HAP-1 (cell line): ENCODE data around the gene TPRN.

Experiments used
- DNase-seq, 2 experiments: peaks; one replicate each; pipeline ENCODE4 v3.0.0-alpha.2; 2016 to 2020; ENCODE audit warnings: low spot score in 2 of 2
- H3K27me3 ChIP-seq: fragments of 250-450 bp; sonication (Bioruptor Pico); 2 replicates; pipeline ENCODE4 v1.5.1; 2020; ENCODE audit warnings: low read depth, mild to moderate bottlenecking, moderate library complexity
- H3K36me3 ChIP-seq: fragments of 250-450 bp; sonication (Bioruptor Pico); replicated peaks from 2 replicates; pipeline ENCODE4 v1.5.1; 2020; ENCODE audit warnings: mild to moderate bottlenecking
- H3K4me1 ChIP-seq: fragments of 250-450 bp; sonication (Bioruptor Pico); 2 replicates; pipeline ENCODE4 v1.5.1; 2020; ENCODE audit warnings: mild to moderate bottlenecking
- H3K4me3 ChIP-seq: fragments of 250-450 bp; sonication (Bioruptor Pico); 2 replicates; pipeline ENCODE4 v1.5.1; 2020; ENCODE audit warnings: mild to moderate bottlenecking, moderate library complexity
- H3K9me3 ChIP-seq: fragments of 250-450 bp; sonication (Bioruptor Pico); 2 replicates; pipeline ENCODE4 v1.5.1; 2020; ENCODE audit warnings: mild to moderate bottlenecking, moderate library complexity
- in situ Hi-C: fragments of 300-500 bp; cut with MboI; formaldehyde crosslinking; loops from 3 replicates; pipeline ENCODE4 v1.14.3; 2020; ENCODE audit warnings: low sequenced_read_pairs, inconsistent platforms, mixed read lengths

TPRN gene

DNA sequence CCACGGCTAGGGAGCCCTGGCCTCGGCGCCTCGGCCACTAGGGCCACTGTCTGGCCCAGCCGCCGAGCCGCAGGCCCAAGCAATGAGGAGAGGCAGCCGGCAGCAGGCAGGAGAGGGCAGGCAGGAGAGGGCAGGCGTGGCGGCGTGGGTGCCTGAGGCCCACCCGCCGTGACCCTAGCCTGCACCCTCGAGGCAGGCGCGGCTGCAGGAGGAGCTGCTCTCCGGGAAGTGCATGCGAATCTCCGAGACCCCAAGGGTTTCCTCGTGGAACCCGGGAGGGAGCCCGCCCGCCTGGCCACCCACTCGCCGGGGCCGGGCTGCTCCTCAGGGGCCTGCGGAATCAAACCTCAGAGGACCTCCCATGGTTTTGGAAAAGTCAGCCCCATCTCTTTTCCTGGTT lies 52.3 kb downstream of the TPRN start:
- Histone ChIP-seq H3K9me3 (no peaks in the 10 kb centered on the region), H3K36me3 (no peaks in the 10 kb centered on the region), H3K4me3 (no peak overlapping the region), H3K4me1 (peaks cover 11% of the 10 kb centered on the region), H3K27me3 (peaks cover 19% of the 10 kb centered on the region)
- in situ Hi-C loops, result no loop called here
- DNase-seq, result no peak

DNA sequence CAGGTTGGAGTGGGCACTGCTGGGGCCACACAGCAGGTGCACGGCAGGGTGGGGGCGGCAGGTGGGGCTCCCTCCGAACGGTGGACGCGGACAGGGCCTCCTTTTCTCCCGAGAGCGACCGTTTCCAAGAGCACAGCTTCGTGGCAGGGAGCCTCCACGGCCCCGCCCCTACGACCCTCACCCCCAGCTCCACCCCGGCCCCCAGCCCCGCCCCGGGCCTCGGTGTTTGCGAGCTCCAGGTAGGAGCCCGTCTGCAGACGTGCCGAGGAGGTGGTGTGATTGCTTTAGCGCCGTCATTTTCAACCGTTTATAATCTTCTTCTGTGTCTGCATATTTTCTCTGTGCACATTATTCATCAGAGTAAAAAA lies 52.8 kb downstream of the TPRN start:
- H3K9me3 ChIP-seq, result no peaks in the 10 kb centered on the region
- peaks cover 24% of the 10 kb centered on the region for H3K27me3 ChIP-seq
- no peak for DNase-seq
- no peak overlapping the region for H3K4me3 ChIP-seq
- H3K4me1 ChIP-seq, result peaks cover 11% of the 10 kb centered on the region
- no peaks in the 10 kb centered on the region for H3K36me3 ChIP-seq
- in situ Hi-C loops, result no loop called here

DNA sequence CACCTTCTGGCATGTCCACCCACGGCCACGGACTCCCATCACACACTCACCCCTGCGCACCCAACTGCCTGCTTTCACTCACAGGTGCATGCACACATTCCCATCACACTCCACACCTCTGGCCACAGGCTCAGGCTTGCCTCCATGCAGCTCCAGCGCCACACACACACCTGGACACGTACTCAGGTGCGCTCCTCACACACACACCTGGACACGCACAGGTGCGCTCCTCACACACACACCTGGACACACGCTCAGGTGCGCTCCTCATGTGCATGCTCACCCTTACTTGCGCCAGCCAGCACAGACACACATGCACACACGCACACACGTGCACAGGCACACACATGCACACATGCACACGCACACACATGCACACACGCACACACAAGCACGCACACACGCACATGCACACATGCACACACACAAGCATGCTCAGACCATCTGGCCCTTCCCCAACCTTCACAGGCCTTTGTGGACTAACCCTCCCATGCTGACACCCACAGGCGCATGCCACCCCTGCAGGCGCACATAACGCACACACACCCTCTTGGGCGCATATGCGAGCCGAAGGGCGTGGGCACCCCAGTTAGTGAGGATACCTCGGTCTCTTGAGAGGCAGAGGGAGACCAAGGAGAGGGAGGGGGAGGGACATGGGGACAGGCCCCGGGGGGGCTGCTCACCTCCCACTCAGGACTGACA lies 53.3 kb downstream of the TPRN start:
- Histone ChIP-seq H3K4me3 (no peak overlapping the region), H3K4me1 (peaks cover 11% of the 10 kb centered on the region), H3K9me3 (no peaks in the 10 kb centered on the region), H3K36me3 (no peaks in the 10 kb centered on the region), H3K27me3 (peaks cover 27% of the 10 kb centered on the region)
- no peak for DNase-seq
- in situ Hi-C loops, result no loop called here

DNA sequence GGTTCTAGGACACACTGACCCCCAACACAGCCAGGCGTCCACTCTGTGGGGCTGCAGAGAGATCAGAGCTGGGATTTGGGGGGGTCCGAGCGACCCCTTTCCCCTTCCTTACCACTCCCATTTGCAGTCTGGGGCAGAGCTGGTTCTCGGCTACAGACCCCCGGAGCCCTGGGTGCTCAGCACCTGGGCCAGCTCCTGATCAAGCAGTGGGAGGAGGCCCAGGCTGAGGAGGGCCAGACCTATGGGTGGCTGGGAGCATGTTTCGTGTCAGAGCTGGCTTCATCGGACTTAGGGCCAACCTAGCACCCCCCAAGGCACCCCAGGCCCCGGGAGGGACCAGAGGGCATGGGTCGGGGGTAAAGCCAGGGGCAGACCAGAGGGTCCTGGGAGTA lies 54.0 kb downstream of the TPRN start:
- DNase-seq, result no peak
- in situ Hi-C loops, result no loop called here
- H3K9me3 ChIP-seq, result no peaks in the 10 kb centered on the region
- H3K36me3 ChIP-seq, result no peaks in the 10 kb centered on the region
- peaks cover 34% of the 10 kb centered on the region for H3K27me3 ChIP-seq
- H3K4me1 ChIP-seq, result peaks cover 10% of the 10 kb centered on the region
- no peak overlapping the region for H3K4me3 ChIP-seq

DNA sequence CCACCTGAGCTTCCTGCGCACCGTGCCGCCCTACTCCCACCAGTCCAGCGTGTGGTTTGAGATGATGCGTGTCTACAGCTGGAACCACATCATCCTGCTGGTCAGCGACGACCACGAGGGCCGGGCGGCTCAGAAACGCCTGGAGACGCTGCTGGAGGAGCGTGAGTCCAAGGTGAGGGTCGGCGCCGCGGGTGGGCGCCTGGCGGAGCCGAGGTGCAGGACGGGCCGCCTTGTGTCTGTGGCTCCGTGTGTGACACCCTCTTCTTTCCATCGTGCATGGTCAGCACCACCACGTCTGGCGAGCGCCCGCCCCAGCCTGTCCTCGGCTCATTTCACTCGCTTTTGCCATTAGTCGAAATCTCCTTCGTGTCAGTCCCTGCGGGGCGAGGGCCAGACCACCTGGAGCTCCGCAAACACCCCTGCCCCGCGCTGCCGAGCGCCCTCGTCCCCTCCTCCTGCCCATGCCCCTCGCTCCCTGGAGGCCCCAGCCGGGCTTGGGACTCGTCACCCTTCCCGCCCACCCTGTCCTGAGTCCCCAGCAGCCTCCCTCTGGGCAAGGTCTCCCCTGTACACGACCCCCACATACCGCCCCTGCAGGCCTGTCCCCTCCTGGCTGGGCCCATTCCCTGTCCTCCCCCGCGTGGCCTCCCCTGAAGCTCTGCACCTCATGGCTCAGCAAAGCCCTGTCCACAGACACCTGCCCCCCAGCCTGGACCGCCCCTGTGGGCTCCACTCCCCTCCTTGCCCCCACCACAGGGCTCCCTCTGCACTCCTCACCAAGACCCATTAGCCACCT lies 54.6 kb downstream of the TPRN start:
- Histone ChIP-seq H3K27me3 (peaks cover 40% of the 10 kb centered on the region), H3K36me3 (no peaks in the 10 kb centered on the region), H3K9me3 (no peaks in the 10 kb centered on the region), H3K4me3 (no peak overlapping the region), H3K4me1 (peaks cover 8% of the 10 kb centered on the region)
- in situ Hi-C loops, result no loop called here
- DNase-seq, result no peak

DNA sequence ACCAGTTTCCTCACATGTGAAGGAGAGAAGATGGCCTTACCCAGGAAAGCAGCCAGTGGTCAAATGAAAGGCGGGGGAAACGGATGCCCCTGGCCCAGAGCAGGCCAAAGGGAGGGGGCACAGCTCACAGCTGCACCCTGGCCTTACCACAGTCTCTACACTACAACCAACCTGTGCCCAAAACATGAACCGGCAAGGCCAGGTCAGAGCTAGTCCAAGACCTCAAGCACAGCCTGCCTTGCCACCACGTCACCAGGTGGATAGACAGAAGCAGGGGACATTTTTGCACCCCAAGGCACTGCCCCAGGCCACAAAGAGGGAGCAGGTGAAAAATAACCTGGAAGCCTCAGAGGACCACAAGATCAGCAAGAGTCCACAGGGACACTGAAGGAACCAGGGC lies 57.1 kb downstream of the TPRN start:
- Histone ChIP-seq H3K4me3 (no peak overlapping the region), H3K27me3 (peaks cover 62% of the 10 kb centered on the region), H3K9me3 (no peaks in the 10 kb centered on the region), H3K36me3 (no peaks in the 10 kb centered on the region), H3K4me1 (no peaks in the 10 kb centered on the region)
- in situ Hi-C loops, result no loop called here
- no peak for DNase-seq

DNA sequence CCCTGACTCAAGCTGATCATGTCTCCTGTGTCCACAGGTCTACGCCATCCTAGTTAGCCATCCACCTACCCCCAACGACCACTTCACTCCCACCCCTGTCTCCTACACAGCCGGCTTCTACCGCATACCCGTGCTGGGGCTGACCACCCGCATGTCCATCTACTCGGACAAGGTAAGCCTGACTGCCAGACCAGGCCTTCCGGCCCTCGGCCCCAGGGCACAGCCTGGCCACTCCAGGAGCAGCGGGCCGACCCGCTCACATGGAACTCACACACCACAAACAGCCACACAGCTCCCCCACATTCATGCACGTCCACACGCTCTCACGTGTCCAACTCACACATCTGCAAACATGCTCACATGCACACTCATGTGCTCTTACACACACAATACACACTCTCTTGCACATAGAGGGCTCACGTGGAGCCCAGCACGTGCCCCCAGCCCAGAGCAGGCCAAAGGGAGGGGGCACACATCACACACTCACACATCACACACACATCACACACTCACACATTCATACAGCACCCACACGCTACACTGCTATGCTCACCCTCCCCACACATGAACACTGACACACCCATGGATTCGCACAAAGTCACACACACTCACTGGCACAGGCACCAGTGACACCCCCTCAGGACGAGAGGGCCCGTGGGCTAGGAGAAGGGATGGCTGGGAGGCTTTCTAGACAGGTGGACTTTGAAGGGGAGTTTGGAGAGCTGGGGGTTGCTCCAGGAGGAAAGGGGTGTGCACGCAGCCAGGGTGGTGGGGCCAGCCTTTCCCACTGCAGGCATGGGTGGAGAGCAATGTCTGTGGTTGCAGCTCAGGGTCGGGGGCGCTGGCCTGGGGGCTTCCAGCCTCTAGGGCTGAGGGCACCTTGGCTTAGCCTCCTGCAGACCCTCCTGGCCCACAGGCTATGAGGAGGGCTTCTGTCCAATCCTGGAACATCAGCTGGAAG lies 58.3 kb downstream of the TPRN start:
- no peak overlapping the region for H3K4me3 ChIP-seq
- H3K4me1 ChIP-seq, result no peaks in the 10 kb centered on the region
- H3K27me3 ChIP-seq, result peaks cover 74% of the 10 kb centered on the region
- DNase-seq, result no peak
- no peaks in the 10 kb centered on the region for H3K36me3 ChIP-seq
- H3K9me3 ChIP-seq, result no peaks in the 10 kb centered on the region
- in situ Hi-C loops, result no loop called here
